ENCODE data around the gene ING3.

Gene ING3

DNA sequence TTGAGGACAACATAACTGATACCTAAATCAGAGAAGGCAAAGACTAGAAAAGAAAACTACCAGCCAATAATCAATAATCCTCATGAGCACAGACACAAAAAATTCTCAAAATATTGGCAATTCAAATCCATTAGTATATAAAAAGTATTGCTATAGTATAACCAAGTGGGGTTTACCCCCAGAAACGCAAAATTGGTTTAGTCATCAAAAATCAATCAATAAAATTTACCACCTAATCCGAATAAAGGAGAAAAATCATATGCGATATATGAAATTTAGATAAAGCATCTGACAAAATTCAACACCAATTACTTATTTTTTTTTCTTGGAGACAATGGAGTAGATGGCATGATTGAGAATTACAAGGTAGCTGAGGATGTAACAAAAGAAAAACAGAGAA, 11.2 kb upstream of the ING3 start:
- Mint-ChIP-seq H3K27me3 (peaks cover 19 to 20% of the 10 kb centered on the region in 2 donors), H3K9me3 (no peaks in the 10 kb centered on the region), H3K27ac (no peak overlapping the region), H3K36me3 (ENCODE audit: insufficient read depth) (no peaks in the 10 kb centered on the region), H3K4me3 (no peak overlapping the region), H3K4me1 (ENCODE audit: low read depth in 2 of 2) (peaks cover 0 to 1% of the 10 kb centered on the region in 2 donors)
- no peak for DNase-seq
- no peak for ATAC-seq (replicated peaks)

DNA sequence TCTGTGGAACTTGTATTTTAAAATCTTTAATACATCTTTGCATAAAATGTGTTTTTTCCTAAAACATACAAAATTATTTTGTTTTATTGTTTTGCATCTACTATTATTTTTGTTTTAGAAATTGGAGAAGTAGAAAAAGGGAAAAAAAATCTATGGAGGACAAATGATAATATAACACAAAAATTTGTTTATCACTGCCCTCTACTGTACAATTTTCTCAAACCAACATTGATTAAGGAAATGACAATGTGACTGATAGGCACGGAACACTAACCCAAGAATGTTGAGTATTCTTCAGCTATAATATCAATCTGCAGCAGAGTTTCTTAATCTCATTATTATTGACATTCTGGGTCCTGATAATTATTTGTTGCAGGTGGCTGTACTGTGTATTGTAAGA, 9.5 kb upstream of the ING3 start:
- Mint-ChIP-seq H3K9me3 (no peaks in the 10 kb centered on the region), H3K4me1 (ENCODE audit: low read depth in 2 of 2) (peaks cover 0 to 1% of the 10 kb centered on the region in 2 donors), H3K27ac (no peak overlapping the region), H3K4me3 (no peak overlapping the region), H3K27me3 (peaks cover 7 to 12% of the 10 kb centered on the region in 2 donors), H3K36me3 (ENCODE audit: insufficient read depth) (no peaks in the 10 kb centered on the region)
- DNase-seq (no peak), ATAC-seq (replicated peaks) (no peak)

DNA sequence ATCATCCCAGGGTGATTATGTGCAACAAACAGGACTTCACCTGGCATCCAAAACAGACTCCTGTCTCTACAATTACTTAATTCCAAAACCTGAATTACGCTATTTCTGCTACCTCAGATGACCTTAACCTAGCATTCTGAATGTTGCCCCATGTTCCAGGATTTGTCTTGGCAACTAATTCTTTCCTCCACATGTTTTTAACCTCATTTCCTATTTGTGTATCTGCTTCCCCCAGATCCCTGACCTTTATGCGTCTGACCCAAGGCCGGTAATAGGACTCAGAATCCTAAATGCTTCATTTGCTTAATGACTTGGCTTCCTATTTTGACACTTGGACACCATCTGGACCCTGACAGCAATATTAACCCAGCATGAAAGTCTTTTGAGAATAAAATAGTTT, 8.7 kb upstream of the ING3 start:
- H3K36me3 Mint-ChIP-seq (ENCODE audit: insufficient read depth): no peaks in the 10 kb centered on the region

DNA sequence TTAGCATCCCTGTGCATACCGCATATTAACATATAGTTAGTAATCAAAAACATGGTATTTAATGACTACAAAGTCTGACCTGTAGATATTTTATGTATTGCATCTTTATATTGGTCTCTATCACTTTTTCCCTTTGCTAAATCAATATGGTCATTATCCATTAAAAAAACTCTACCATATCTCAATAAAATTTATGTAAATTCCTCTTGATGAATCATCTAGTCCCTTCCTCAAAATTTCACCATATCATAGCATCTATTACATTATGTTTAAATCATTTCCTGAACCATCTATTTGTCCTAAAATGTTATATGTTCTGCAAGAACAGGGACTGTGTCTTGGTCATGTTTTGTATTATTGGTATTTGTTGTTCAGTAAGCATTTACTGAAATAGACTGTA, 7.7 kb upstream of the ING3 start:
- DNase-seq: no peak
- Mint-ChIP-seq H3K36me3 (ENCODE audit: insufficient read depth) (no peaks in the 10 kb centered on the region), H3K4me1 (ENCODE audit: low read depth in 2 of 2) (peaks cover 0 to 1% of the 10 kb centered on the region in 2 donors), H3K4me3 (no peak overlapping the region), H3K27ac (no peak overlapping the region), H3K27me3 (peaks cover 14 to 17% of the 10 kb centered on the region in 2 donors), H3K9me3 (no peaks in the 10 kb centered on the region)
- no peak for ATAC-seq (replicated peaks)

More for the DNA sequence above, 8.7 kb upstream of the ING3 start:
- ATAC-seq (replicated peaks): no peak
- Mint-ChIP-seq H3K27ac (no peak overlapping the region), H3K4me1 (ENCODE audit: low read depth in 2 of 2) (peaks cover 0 to 1% of the 10 kb centered on the region in 2 donors), H3K9me3 (no peaks in the 10 kb centered on the region), H3K27me3 (peaks cover 11 to 18% of the 10 kb centered on the region in 2 donors), H3K4me3 (no peak overlapping the region)
- no peak for DNase-seq

DNA sequence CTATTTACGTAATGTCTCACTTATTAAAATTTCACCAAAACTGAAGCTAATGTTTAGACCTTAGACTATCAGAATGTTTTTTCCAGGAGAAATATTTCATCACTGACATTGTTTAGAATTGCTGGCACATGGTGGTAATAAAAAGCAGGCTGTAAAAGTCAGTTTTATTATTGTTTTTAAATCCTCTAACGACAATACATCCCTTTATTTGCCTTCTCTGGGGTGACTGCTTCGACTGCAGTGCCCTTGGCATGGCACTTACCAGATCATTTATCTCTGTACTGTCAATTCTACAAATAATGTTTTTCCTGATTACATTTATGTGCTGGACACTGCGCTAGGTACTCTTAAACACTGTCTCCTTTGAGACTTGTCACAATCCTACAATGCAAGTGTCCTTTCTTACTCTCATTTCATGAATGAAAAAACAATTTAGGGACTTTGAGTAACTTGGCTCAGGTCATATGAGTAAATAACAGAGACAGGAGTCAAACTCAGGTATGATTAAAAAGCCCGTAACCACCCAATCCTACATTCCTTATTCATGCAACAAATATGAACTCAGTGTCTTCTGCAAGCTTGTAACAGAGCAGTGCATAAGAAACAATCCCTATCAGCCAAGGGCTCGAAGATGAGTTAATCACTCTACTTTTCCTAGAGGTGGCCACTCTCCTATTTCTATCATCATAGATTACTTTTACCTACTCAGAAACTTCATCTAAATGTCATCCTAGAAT, 5.6 kb upstream of the ING3 start:
- Mint-ChIP-seq H3K9me3 (no peaks in the 10 kb centered on the region), H3K4me3 (no peak overlapping the region), H3K27me3 (peaks cover 17 to 22% of the 10 kb centered on the region in 2 donors), H3K27ac (no peak overlapping the region), H3K36me3 (ENCODE audit: insufficient read depth) (no peaks in the 10 kb centered on the region), H3K4me1 (ENCODE audit: low read depth in 2 of 2) (peaks cover 4 to 6% of the 10 kb centered on the region in 2 donors)
- ATAC-seq (replicated peaks) (no peak), DNase-seq (no peak)

DNA sequence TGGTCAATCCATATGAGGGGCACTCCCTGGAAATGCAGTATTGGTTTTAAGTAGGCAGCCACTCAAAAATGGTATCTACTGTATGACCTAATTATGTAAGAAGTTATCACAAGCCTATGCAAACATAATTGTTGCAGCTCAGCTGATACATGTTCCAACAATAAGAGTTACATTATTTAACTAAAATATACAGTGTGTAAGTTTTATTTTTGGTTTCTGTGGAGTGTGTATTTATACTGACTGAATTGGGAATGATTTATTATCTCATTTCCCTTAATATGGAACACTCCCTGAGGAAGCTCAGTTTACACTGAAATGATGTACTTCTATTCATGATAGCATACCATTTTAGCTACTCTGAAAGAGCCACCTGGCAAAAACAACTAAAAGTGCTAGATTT, 2.6 kb upstream of the ING3 start:
- DNase-seq: no peak
- Mint-ChIP-seq H3K4me1 (ENCODE audit: low read depth in 2 of 2) (peaks cover 11 to 12% of the 10 kb centered on the region in 2 donors), H3K36me3 (ENCODE audit: insufficient read depth) (peaks cover 21% of the 10 kb centered on the region), H3K9me3 (no peaks in the 10 kb centered on the region), H3K27ac (no peak overlapping the region), H3K4me3 (peak overlapping the region in 1 of 2 donors; percentile 49), H3K27me3 (peaks cover 17 to 22% of the 10 kb centered on the region in 2 donors)
- ATAC-seq (replicated peaks): no peak

DNA sequence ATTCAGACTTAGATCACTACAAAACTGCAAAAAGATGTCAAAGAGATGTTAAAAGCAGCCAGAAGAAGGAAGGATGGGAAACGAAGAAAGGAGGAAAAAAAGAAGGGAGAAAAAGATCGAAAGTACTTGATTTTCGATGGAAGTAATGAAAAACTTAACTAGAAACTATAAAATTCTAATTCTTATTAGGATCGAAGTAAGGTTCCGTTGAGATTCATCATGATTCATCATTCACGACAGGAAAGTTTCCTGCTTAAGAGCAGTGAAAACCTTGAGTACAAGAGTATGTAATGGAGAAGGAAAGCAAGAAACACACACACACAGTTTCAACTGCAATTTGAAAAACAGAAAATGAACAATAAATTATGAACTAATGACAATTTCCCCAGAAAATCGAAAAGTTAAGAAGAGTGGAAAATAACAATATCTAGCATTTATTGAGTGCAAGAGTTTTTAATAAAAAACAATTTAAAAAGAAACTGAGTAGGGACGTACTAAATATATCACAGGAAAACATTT, 1.1 kb upstream of the ING3 start:
- Mint-ChIP-seq H3K36me3 (ENCODE audit: insufficient read depth) (peaks cover 35% of the 10 kb centered on the region), H3K27ac (peak overlapping the region; percentile 99 to 100), H3K9me3 (no peaks in the 10 kb centered on the region), H3K4me1 (ENCODE audit: low read depth in 2 of 2) (peaks cover 10 to 12% of the 10 kb centered on the region in 2 donors), H3K27me3 (peaks cover 17 to 22% of the 10 kb centered on the region in 2 donors), H3K4me3 (peak overlapping the region; percentile 92 to 95)
- DNase-seq: no peak
- ATAC-seq (replicated peaks): no peak

DNA sequence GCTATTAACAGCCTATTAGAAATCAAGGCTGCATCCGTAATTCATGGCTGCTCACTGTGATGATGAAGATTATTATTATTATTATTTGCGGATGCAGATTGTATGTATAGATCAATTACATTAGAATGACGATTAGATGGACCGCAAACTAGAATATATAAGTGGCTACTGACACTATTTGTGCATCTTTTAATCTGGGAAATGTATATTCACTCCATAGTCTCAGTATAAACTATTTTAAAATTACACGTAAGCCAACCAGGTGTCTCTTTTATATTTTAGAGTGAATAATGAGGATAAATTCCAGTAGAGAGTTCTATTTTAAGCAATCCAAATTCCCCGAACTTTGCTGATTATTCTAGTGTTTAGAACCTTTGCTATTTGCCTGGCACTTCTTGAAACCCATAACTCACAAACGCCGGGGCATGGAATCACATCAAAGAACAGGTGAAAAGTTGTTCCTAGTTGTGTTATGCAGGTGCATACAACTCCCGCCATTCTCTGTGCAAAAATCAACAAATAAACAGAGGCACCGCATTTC, 509 bp upstream of the ING3 start:
- no peak for DNase-seq
- ATAC-seq (replicated peaks): no peak
- peaks cover 40% of the 10 kb centered on the region for H3K36me3 Mint-ChIP-seq (ENCODE audit: insufficient read depth)
- peaks cover 17 to 22% of the 10 kb centered on the region in 2 donors for H3K27me3 Mint-ChIP-seq
- H3K9me3 Mint-ChIP-seq: no peaks in the 10 kb centered on the region
- peaks cover 12 to 15% of the 10 kb centered on the region in 2 donors for H3K4me1 Mint-ChIP-seq (ENCODE audit: low read depth in 2 of 2)
- H3K27ac Mint-ChIP-seq: peak overlapping the region; percentile 99 to 100
- H3K4me3 Mint-ChIP-seq: peak overlapping the region; percentile 92 to 95

DNA sequence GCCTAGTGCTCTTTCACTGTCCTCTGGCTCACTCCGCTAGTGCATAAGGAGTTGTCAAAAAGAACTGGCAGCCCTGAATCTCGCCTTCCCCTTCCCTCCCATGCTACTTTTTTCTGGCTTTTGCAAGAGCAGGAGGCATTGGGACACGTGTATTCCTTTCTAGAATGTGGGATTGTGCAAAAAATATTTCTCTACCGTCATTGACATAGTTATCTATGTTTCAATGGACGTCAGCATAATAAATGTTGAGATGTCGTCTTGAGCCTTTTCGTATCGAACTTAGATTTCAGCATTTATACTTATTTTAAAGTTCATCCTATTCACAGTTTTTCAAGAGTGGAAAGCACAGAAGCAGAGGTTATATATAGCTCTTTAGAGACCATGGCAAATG, 727 bp downstream of the ING3 start:
- Mint-ChIP-seq H3K4me3 (peak overlapping the region; percentile 92 to 95), H3K27me3 (peaks cover 13 to 19% of the 10 kb centered on the region in 2 donors), H3K9me3 (no peaks in the 10 kb centered on the region), H3K4me1 (ENCODE audit: low read depth in 2 of 2) (peaks cover 12 to 15% of the 10 kb centered on the region in 2 donors), H3K27ac (peak overlapping the region; percentile 99 to 100), H3K36me3 (ENCODE audit: insufficient read depth) (peaks cover 51% of the 10 kb centered on the region)
- DNase-seq (no peak), ATAC-seq (replicated peaks) (no peak)

DNA sequence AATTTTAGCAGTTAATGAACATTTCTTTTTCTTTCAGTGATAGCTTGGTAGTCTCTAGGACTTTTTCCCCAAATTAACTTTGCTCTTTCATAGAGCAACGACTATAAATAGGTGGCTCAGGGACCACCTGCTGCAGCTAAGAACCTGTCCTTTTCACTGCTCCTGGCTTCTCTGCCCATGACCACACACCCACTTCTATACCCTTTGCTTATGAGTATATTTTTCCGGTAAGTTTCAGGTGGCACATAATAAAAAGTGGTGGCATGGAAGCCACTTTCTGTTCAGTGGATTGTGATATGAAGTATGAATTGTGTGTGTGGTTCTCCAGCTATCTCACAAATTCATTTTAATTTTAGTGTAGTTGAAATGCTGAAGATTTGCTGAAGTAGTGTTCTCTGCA, 1.2 kb downstream of the ING3 start:
- H3K4me1 Mint-ChIP-seq (ENCODE audit: low read depth in 2 of 2): peaks cover 12 to 15% of the 10 kb centered on the region in 2 donors
- H3K4me3 Mint-ChIP-seq: peak overlapping the region; percentile 92 to 95
- H3K36me3 Mint-ChIP-seq (ENCODE audit: insufficient read depth): peaks cover 54% of the 10 kb centered on the region
- no peak for ATAC-seq (replicated peaks)
- no peak for DNase-seq
- peaks cover 7 to 16% of the 10 kb centered on the region in 2 donors for H3K27me3 Mint-ChIP-seq
- no peaks in the 10 kb centered on the region for H3K9me3 Mint-ChIP-seq
- peak overlapping the region; percentile 99 to 100 for H3K27ac Mint-ChIP-seq

DNA sequence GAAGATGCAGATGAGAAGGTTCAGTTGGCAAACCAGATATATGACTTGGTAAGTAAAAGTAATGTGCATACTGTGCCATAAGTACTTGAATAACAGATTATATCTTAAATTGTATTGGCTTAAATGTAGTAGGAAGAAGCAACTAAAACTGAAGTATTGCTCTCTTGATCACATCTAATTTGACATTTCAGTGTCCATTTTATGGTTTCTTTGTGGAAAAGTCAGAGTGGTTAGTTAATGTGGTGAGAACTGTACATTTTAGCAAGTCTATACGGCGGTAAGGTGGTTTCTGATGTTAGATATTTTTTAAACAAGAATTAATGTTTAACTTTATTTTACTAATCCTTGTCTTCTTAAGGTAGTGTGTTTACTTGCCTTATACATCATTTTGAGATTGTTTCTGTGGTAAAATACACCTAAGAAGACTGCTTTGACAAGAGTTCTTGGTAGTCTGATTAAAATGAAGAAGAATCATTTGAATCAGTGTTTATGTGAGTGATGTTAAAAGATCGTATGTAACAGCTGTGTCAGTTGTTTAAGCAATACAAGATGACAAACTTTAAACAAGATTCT, 5.1 kb downstream of the ING3 start:
- peak overlapping the region in 1 of 2 donors; percentile 11 for H3K27ac Mint-ChIP-seq
- H3K4me3 Mint-ChIP-seq: no peak overlapping the region
- no peak for ATAC-seq (replicated peaks)
- H3K36me3 Mint-ChIP-seq (ENCODE audit: insufficient read depth): peaks cover 58% of the 10 kb centered on the region
- H3K4me1 Mint-ChIP-seq (ENCODE audit: low read depth in 2 of 2): peaks cover 4 to 17% of the 10 kb centered on the region in 2 donors
- no peaks in the 10 kb centered on the region for H3K9me3 Mint-ChIP-seq
- no peaks in the 10 kb centered on the region for H3K27me3 Mint-ChIP-seq
- no peak for DNase-seq

DNA sequence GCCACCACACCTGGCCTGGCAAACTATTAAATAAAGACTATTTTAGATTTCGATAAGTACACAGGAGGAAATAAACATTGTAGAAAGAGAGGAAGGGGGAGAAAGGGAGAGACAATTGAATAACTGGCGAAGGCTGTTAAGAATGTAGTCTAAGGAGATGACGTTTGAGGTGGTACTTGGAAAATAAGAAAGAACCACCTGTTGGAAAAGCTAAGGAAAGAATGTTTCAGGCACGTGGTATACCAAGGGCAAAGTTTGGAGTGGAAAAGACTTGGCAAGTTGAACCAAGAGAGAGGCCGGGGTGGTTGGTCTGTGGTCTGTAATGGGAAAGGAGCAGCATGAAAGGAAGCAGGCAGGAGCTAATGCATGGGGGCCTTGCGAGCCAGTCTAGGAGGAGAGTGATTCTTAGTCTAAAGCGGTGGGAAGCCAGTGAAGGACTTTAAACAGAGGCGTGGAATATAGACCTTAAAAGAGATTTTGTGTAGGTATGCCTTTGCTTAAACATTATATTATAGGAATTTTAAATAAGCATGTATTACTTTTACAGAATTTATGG, 9.4 kb downstream of the ING3 start:
- peak overlapping the region in 1 of 2 donors; percentile 71 for H3K27ac Mint-ChIP-seq
- peaks cover 23% of the 10 kb centered on the region for H3K36me3 Mint-ChIP-seq (ENCODE audit: insufficient read depth)
- H3K4me1 Mint-ChIP-seq (ENCODE audit: low read depth in 2 of 2): peaks cover 5 to 19% of the 10 kb centered on the region in 2 donors
- H3K27me3 Mint-ChIP-seq: no peaks in the 10 kb centered on the region
- DNase-seq (no peak), ATAC-seq (replicated peaks) (no peak)
- no peak overlapping the region for H3K4me3 Mint-ChIP-seq
- H3K9me3 Mint-ChIP-seq: no peaks in the 10 kb centered on the region

DNA sequence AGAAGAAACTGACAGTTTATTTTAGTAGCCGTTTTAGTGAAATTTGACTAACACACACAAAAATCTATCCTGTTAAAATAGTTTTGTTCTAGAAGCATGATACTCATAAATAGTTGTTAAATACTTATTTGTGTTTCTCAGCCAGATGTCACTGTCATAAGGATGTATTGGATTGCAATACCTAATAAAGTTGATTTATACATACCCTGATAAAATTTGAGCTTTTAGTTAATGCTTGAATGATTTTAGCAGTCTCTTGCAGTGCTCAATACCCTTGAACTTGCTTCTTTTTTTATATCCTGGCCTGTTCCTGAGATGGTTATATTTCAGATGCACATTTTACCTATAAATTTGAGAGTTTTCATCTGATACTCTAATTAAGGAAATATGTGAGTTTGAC, 10.1 kb downstream of the ING3 start:
- no peaks in the 10 kb centered on the region for H3K27me3 Mint-ChIP-seq
- DNase-seq (no peak), ATAC-seq (replicated peaks) (no peak)
- H3K9me3 Mint-ChIP-seq: no peaks in the 10 kb centered on the region
- H3K36me3 Mint-ChIP-seq (ENCODE audit: insufficient read depth): peaks cover 16% of the 10 kb centered on the region
- H3K4me3 Mint-ChIP-seq: no peak overlapping the region
- H3K27ac Mint-ChIP-seq: peak overlapping the region in 1 of 2 donors; percentile 30
- H3K4me1 Mint-ChIP-seq (ENCODE audit: low read depth in 2 of 2): peaks cover 4 to 18% of the 10 kb centered on the region in 2 donors

Data from effector memory CD8-positive, alpha-beta T cell (primary cell).